COLO829 (cell line): ENCODE results near the gene DBP.
"Not testable (repeated sequence)": the region's sequence is repeated elsewhere in the genome, so short reads cannot be mapped to it uniquely, and the experiment has no call there.

ENCODE experiments used
- DNase-seq: peaks from one replicate; pipeline ENCODE4 v3.0.0; 2012; ENCODE audit warnings: low spot score

DBP gene

GRCh38 chr19:48665786-48666185 is 28.6 kb upstream of the DBP start:
- DNase-seq, result no peak

- DNase-seq, result no peak
These were observed 27.3 kb upstream of the DBP start for GRCh38 chr19:48664476-48664875.

DNA sequence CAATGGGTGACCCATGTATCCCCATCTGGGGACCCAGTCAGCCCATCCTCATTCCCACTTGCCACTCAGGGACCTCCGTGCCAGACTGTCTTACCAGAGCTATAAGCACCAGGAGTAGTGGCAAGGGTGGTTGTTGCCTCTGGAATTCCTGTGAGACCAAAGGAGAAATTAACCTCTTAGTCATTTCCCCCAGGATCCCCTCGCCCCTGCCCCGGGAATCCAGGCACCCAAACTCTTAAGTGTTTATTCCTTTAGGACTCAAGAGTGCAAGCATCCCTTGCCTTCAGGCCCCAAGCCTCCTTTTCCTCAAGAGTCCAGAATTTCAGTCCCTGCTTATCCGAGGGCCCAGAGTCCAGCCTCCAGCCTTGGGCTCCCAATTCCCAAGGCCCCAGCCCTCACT is 26.5 kb upstream of the DBP start:
- DNase-seq, result no peak

GRCh38 chr19:48661711-48662090 is 24.5 kb upstream of the DBP start:
- no peak for DNase-seq

DNA sequence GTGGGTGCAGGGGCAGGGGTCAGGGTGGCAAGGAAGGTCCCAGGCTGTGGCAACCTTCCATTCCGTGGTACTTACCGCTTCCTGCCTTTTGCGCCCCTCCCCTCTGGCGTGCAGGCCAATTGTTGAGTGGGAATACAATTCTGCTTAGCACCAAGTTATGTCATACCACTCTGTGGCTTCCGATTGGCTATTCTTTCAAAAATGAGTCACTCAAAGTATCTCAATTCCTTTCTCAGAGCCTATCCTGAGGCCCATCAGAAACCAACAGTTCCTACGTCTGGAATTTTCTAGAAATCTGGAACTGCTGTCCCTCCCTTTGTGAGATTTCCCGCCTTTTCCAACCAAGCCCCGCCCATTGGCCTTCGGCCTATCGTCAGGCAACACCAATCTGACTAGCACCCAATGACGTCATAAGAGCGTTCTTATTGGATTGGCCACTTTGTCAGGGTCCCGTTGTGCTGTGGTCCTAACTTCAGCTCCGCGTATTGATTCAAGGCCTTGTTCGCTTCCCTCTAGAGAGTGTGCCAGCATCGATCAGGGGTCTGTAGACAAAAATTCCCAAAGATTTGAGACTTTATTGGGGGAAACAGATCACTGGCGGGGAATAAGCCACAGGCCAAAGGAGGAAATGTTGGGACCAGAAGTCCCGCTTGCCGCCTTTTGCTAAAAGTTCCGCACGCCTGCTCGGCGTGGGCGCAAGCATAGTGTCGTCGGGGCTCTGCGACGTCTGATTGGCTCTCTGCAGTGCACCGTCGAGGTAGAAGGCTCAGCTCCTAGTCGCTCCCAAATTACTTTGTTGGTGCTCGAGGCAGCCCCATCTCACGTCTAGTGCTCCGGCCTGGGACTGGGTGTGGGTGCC is 23.9 kb upstream of the DBP start:
- peak; percentile 98 for DNase-seq

DNA sequence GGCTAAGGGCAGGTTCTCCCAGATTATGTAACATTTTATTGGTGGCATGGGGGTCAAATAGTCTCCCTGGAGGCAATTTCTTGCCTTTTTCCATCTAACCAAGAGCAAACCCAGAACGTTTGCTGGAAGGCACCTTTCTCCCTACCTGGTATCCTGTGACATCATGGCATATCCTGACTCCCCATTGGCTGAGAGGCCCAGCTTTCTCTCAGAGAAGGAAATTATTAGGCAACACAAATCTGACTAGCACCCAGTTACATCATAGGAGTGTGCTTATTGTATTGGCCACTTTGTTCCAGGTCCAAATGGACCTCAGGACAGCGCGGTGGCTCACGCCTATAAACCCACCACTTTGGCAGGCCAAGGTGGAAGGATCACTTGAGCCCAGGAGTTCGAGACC is 22.6 kb upstream of the DBP start:
- DNase-seq, result no peak

GRCh38 chr19:48658483-48658882 is 21.3 kb upstream of the DBP start:
- no peak for DNase-seq

GRCh38 chr19:48657828-48658227 is 20.6 kb upstream of the DBP start:
- not testable (repeated sequence) for DNase-seq

DNA sequence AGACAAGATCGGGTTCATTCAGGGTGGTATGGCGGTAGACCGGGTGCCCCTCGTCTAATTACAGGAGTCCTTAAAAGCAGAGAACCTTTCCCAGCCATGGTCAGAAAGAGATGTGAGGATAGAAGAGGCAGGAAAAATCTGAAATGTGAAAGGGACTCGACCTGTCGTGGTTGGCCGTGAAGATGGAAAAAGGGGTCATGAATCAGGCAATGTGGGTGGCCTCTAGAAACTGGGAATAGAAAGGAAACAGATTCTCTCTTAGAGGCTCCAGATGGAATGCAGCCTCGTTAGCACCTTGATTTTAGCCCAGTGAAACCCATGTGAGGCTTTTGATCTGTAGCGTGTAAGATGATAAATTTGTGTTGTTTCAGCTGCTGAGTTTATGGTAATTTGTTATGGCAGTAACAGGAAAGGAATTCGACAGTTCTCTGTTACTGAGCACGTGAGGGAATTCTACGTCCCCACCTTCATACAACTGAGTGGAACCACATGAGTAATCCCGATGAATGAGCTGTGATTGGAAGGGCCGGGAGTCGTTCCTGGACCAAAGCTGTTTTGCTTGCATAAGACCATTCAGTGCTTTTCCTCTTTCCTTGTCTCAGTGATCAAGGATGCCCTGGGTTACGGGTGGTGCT is 19.8 kb upstream of the DBP start:
- no peak for DNase-seq

- DNase-seq, result no peak
These were observed 17.3 kb upstream of the DBP start for GRCh38 chr19:48654299-48655059.

DNA sequence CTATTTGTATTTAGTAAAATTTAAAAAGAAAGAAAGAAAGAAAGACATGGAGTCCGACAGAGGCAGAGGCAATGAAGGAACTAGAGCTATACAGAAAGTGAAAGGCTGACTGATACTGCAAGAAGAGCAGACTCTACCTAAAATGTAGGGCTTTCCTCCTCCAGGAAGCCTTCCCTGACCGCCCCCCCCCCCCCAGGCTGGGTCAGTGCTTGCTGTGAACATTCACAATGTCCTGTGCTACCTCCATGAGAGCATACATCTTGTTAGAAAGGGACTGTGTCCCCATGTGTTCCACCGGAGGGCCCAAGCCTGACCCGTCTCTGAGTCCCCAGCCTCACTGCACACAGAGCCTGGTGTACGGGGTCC is 14.5 kb upstream of the DBP start:
- no peak for DNase-seq

DNA sequence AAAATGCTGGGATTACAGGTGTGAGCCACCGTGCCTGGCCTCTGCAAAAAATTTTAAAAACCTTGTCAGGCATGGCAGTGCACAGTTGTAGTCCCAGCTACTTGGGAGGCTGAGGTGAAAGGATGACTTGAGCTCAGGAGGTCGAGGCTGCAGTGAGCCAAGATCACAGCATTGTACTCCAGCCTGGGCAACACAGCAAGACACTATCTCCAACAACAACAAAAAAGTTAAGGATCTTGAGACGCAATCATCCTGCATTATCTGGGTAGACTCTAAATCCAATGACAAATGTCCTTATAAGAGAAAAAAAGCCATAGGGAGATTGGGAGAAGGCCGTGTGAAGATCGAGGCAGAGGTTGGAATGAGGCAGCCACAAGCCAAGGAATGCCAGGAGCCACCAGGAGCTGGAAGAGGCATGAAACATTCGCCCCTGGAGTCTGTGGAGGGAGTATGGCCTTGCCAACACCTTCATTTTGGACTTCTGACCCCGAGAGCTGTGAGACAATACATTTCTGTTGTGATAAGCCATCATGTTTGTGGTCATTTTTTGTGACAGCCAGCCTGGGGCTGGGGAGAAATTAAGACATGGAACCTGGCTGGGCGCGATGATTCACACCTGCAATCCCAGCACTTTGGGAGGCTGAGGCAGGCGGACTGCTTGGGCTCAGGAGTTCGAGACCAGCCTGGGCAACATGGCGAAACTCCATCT is 13.9 kb upstream of the DBP start:
- DNase-seq, result no peak

- DNase-seq, result no peak
These were observed 11.0 kb upstream of the DBP start for GRCh38 chr19:48648134-48648533.

DNA sequence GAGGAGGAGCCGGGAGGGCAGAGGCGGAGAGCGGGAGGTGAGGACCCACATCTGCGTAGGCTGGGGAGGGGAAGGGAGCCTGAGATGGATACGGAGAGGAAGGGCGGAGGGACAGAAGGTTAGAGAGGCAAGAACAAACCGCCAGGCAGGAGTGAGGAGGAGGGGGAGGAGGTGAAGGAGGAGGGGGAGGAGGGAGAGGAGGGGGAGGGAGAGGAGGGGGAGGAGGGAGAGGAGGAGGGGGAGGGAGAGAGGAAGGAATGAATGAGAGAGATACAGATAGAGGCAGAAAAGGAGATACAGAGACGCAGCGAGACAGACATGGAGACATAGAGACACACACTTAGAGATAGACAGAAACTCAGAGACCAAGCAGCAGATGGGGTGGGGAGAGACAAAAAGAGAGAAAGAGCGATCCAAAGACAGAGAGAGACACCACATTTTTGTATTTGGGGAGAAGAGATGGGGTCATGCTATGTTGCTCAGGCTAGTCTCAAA is 9.6 kb upstream of the DBP start:
- DNase-seq, result no peak

- peak; percentile 74 for DNase-seq
These were observed 9.0 kb upstream of the DBP start, which contains the start of gene CA11 for GRCh38 chr19:48646001-48646721. CA11 (minus strand) TSS chr19:48646187; CDS start chr19:48645632, 555 bp downstream.

- DNase-seq, result no peak
These were observed 8.4 kb upstream of the DBP start for GRCh38 chr19:48645620-48646000.

- peak; percentile 77 for DNase-seq
These were observed 7.8 kb upstream of the DBP start for GRCh38 chr19:48644839-48645619.

- no peak for DNase-seq
These were observed 7.2 kb upstream of the DBP start for GRCh38 chr19:48644355-48644754.

GRCh38 chr19:48642862-48643261 is 5.7 kb upstream of the DBP start:
- DNase-seq, result no peak

DNA sequence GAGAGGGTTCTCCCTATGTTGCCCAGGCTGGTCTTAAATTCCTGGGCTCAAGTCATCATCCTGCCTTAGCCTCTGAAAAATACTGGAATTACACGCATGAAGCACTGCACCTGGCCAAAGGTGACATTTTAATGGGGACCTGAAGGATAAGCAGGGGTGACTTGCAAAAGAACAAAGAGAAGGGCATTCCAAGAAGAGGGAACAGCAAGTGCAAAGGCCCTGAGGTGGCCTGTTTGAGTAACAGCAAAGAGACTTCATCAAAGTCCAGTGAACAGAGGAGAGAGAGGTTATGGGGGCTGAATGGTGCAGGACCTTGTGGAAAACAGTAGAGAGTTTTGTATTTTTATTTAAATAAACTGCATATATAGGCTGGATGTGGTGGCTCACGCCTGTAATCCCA is 4.7 kb upstream of the DBP start:
- DNase-seq, result no peak
